CD4-positive, alpha-beta T cell (primary cell): ENCODE results near the gene THAP7. TPM values are rescaled to one million over a fixed set of nuclear protein-coding genes. Genes with fewer than 3 reads are reported as not detected.
A peak's percentile ranks its signal among the peaks of the same experiment; 100 is the strongest.

Experiments
- ATAC-seq: fragments of 200-7000 bp; cut with Tn5 transposase; one replicate; pipeline ENCODE4 v1.10.0; 2022; ENCODE audit warnings: mild to moderate bottlenecking; ENCODE audit not compliant: poor library complexity
- CTCF ChIA-PET: fragments of 350-600 bp; sonication (Branson Sonifier 250); formaldehyde crosslinking; loops from one replicate; lab custom pipeline; 2021; ENCODE audit warnings: antibody characterized with exemption, inconsistent platforms; lab: Charles Lee
- POLR2A ChIA-PET: fragments of 350-600 bp; sonication (Branson Sonifier 250); formaldehyde crosslinking; loops from one replicate; lab custom pipeline; 2021; ENCODE audit warnings: antibody characterized with exemption, inconsistent platforms; lab: Charles Lee
- DNase-seq, 14 experiments: peaks; one replicate each; pipeline ENCODE4 v3.0.0-alpha.2; 2013 to 2020; ENCODE audit warnings: mixed read lengths in 2 of 14
- H3K27ac ChIP-seq, 2 donors: one replicate each; pipeline versions ENCODE4 v1.5.1 to v1.7.0; 2013; ENCODE audit warnings: low read length in 2 of 2, low read depth in 1 of 2, mild to moderate bottlenecking in 1 of 2
- H3K27me3 ChIP-seq, 2 experiments: 1 replicate in 1 of 2; 2 replicates in 1 of 2; pipeline versions ENCODE4 v1.6.1 to v1.7.0; 2013; ENCODE audit warnings: low read length in 2 of 2, control low read depth in 1 of 2, mild to moderate bottlenecking in 1 of 2, moderate library complexity in 1 of 2; ENCODE audit not compliant: insufficient read depth in 2 of 2, control insufficient read depth in 1 of 2
- H3K36me3 ChIP-seq: one replicate; pipeline ENCODE4 v1.6.1; 2013; ENCODE audit warnings: low read length, control low read depth; ENCODE audit not compliant: insufficient read depth
- H3K4me1 ChIP-seq: one replicate; pipeline ENCODE4 v1.6.1; 2013; ENCODE audit warnings: low read length, control low read depth; ENCODE audit not compliant: insufficient read depth
- H3K4me3 ChIP-seq: one replicate; pipeline ENCODE4 v1.5.1; 2013; ENCODE audit warnings: mild to moderate bottlenecking, low read length, moderate library complexity
- H3K9me3 ChIP-seq, 2 experiments: 1 replicate in 1 of 2; 2 replicates in 1 of 2; pipeline versions ENCODE4 v1.6.1 to v1.7.0; 2013; ENCODE audit warnings: low read length in 2 of 2, mild to moderate bottlenecking in 2 of 2, control low read depth in 1 of 2, moderate library complexity in 1 of 2; ENCODE audit not compliant: control insufficient read depth in 1 of 2, insufficient read depth in 1 of 2
- H3K27ac Mint-ChIP-seq: one replicate; pipeline ENCODE4 v1.8.0; 2020; ENCODE audit warnings: mixed read lengths
- H3K27me3 Mint-ChIP-seq: one replicate; pipeline ENCODE4 v1.8.0; 2021; ENCODE audit warnings: mixed read lengths
- H3K36me3 Mint-ChIP-seq: one replicate; pipeline ENCODE4 v1.8.0; 2021; ENCODE audit warnings: low read depth, mixed read lengths
- H3K4me1 Mint-ChIP-seq: one replicate; pipeline ENCODE4 v1.8.0; 2021; ENCODE audit warnings: low read depth, mixed read lengths
- H3K4me3 Mint-ChIP-seq: one replicate; pipeline ENCODE4 v1.8.0; 2020; ENCODE audit warnings: mild to moderate bottlenecking, mixed read lengths
- H3K9me3 Mint-ChIP-seq: one replicate; pipeline ENCODE4 v1.8.0; 2020; ENCODE audit warnings: mixed read lengths
- CTCF ChIP-seq: fragments of 200-600 bp; IDR thresholded peaks from one replicate; pipeline ENCODE4 v1.8.0; 2022; ENCODE audit warnings: antibody characterized with exemption, mild to moderate bottlenecking
- intact Hi-C, 2 experiments: fragments of 100-400 bp; cut with DNase I in 1 of 2; cut with micrococcal nuclease in 1 of 2; formaldehyde crosslinking; loops; one replicate each; pipeline versions ENCODE4 v1.15.1 to v1.9.0; 2023 to 2025; cut with DNase I, micrococcal nuclease
- total RNA-seq, 174 experiments: library from RNA in 2 of 174; stranded (reverse) in 2 of 174; gene quantifications; one replicate each; pipeline ENCODE4 v1.2.3 and lab custom pipeline; 2021 to 2026

THAP7 gene
- total RNA-seq, 2 experiments from 2014 or later, result 82.7 to 84.0 TPM

- H3K36me3 Mint-ChIP-seq, result peaks cover 39% of the 10 kb centered on the region
- H3K4me1 Mint-ChIP-seq, result peaks cover 26% of the 10 kb centered on the region
- peak overlapping the region in 1 of 2 donors; percentile 1 for H3K27ac ChIP-seq
- TF ChIP-seq CTCF, result no peak
- no peaks in the 10 kb centered on the region for H3K9me3 Mint-ChIP-seq
- ATAC-seq (no peak), DNase-seq (peak in 1 of 14 experiments; percentile 17)
- H3K36me3 ChIP-seq, result peaks cover 69% of the 10 kb centered on the region
- no peak overlapping the region for H3K4me3 Mint-ChIP-seq
- H3K9me3 ChIP-seq, result no peaks in the 10 kb centered on the region
- intact Hi-C loops, result no loop called here
- no peak overlapping the region for H3K4me3 ChIP-seq
- ChIA-PET POLR2A (no interaction called here), CTCF (no interaction called here)
- H3K27me3 Mint-ChIP-seq, result no peaks in the 10 kb centered on the region
- H3K27ac Mint-ChIP-seq, result peak overlapping the region; percentile 55
- H3K27me3 ChIP-seq, result no peaks in the 10 kb centered on the region
- H3K4me1 ChIP-seq, result peaks cover 35% of the 10 kb centered on the region
These were observed 5.1 kb downstream of the THAP7 start for GRCh38 chr22:20996598-20997535.

GRCh38 chr22:20996031-20996410 lies 5.9 kb downstream of the THAP7 start:
- Mint-ChIP-seq H3K27ac (peak overlapping the region; percentile 55), H3K27me3 (no peaks in the 10 kb centered on the region), H3K9me3 (no peaks in the 10 kb centered on the region), H3K36me3 (peaks cover 30% of the 10 kb centered on the region), H3K4me3 (no peak overlapping the region), H3K4me1 (peaks cover 18% of the 10 kb centered on the region)
- H3K4me1 ChIP-seq, result peaks cover 29% of the 10 kb centered on the region
- H3K27ac ChIP-seq, result no peak overlapping the region
- no peak overlapping the region for H3K4me3 ChIP-seq
- H3K36me3 ChIP-seq, result peaks cover 77% of the 10 kb centered on the region
- H3K27me3 ChIP-seq, result no peaks in the 10 kb centered on the region
- no peak for TF ChIP-seq CTCF
- ChIA-PET POLR2A (no interaction called here), CTCF (no interaction called here)
- DNase-seq (peak in 1 of 14 experiments; percentile 15), ATAC-seq (no peak)
- no peaks in the 10 kb centered on the region for H3K9me3 ChIP-seq
- intact Hi-C loops, result no loop called here

GRCh38 chr22:20995329-20996030 lies 6.4 kb downstream of the THAP7 start:
- Histone ChIP-seq H3K36me3 (peaks cover 82% of the 10 kb centered on the region), H3K27ac (no peak overlapping the region), H3K4me1 (peaks cover 24% of the 10 kb centered on the region), H3K4me3 (no peak overlapping the region), H3K9me3 (no peaks in the 10 kb centered on the region), H3K27me3 (no peaks in the 10 kb centered on the region)
- TF ChIP-seq CTCF, result no peak
- Mint-ChIP-seq H3K4me1 (peaks cover 12% of the 10 kb centered on the region), H3K27ac (peak overlapping the region; percentile 24), H3K36me3 (peaks cover 30% of the 10 kb centered on the region), H3K27me3 (no peaks in the 10 kb centered on the region), H3K4me3 (no peak overlapping the region), H3K9me3 (no peaks in the 10 kb centered on the region)
- peak in 1 of 14 experiments; percentile 14 for DNase-seq
- no peak for ATAC-seq
- ChIA-PET CTCF (no interaction called here), POLR2A (no interaction called here)
- intact Hi-C loops, result no loop called here
